LoVo (cell line): ENCODE measurements around the gene TM7SF3.

Experiments
- DNase-seq: peaks from one replicate; pipeline ENCODE4 v3.0.0-alpha.2; 2016; ENCODE audit warnings: low spot score

TM7SF3 gene

DNA sequence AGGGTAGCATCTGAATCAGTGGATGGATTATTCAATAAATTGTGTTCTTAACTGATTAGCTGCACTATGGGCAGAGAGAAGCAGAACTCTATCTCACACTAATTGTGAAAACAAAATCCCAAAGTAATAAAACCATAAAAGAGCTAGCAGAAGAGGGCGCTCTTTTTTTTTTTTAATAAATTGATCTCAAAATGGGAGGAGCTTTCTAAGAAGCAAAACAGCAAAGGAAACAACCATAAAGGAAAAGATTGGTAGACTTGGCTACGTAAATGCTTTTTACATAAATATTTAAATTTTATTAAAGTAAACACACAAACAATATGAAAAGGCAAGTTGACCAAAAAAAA lies 1.5 kb upstream of the TM7SF3 start:
- peak; percentile 71 for DNase-seq

DNA sequence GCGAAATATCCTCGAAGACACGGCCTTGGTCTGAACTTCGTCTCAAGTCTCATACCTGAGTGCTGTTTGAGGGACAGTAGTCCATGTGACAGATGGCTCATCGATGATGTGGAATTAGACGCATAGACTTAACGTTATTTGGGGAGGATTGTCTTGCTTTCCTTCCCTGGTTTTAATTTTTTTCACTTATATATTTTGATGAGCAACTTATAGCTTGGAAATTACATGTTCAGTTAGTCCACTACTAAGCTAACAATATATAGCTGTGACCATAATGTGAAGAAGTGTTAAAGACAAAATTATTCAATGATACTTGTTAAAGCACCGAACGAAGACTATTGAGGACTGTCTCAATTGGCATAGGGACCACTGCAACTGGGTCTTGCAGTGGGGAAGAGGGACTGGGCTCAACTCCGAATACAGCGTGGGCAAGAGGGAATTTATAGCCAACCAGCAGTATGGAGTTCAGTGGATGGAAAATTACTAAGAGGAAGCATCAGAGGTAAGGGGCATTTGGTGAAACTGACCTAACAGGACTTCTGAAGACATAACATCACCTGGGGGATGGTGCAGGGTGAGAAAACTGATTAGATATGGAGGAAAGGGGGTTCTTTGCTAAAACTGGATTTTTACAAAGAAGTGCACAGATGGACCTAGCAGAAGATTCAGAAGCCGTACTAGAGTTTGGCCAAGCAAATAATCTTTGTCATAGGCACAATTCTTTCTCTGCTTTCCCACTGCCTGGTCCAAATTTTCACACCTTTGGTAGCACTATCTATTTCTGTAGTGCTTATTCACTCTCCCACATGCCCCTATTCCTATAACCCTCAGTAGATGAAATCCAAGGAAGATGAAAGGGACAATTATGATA lies 910 bp upstream of the TM7SF3 start:
- DNase-seq: no peak

- peak; percentile 41 for DNase-seq
These were observed 536 bp downstream of the TM7SF3 start for GRCh38 chr12:27013611-27014084.

DNA sequence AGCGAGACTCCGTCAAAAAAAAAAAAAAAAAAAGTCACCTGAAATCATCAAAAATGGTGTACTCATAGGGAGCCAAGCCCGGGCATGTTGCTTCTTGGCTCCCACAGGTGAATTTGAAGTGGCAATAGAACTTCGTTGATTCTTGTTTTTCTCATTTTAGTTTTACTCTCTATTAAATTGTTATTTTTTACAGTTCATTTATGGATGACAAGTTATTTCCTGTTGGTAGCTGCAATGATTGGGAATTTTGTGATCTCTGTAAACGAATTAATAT lies 1.3 kb downstream of the TM7SF3 start:
- no peak for DNase-seq

- no peak for DNase-seq
These were observed 1.8 kb downstream of the TM7SF3 start for GRCh38 chr12:27012239-27012981.

- DNase-seq: no peak
These were observed 4.3 kb downstream of the TM7SF3 start for GRCh38 chr12:27009881-27010301.

DNA sequence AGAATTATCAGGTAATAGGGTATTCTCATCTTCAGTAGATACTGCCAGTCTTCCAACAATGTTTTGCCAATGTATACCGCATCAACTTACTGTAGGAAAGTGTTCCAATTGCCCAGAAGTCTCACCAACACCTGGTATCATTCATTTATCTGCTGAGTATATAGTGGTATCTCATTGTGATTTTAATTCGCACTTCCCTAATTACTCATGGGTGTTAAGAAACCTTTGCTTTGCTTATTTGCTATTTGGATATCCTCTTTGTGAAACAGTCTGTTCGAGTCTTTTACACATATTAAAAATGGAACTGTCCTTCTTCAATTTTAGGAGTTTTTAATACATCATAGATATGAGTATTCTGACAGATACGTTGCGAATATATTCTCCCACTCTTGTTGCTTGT lies 6.1 kb downstream of the TM7SF3 start:
- DNase-seq: no peak

DNA sequence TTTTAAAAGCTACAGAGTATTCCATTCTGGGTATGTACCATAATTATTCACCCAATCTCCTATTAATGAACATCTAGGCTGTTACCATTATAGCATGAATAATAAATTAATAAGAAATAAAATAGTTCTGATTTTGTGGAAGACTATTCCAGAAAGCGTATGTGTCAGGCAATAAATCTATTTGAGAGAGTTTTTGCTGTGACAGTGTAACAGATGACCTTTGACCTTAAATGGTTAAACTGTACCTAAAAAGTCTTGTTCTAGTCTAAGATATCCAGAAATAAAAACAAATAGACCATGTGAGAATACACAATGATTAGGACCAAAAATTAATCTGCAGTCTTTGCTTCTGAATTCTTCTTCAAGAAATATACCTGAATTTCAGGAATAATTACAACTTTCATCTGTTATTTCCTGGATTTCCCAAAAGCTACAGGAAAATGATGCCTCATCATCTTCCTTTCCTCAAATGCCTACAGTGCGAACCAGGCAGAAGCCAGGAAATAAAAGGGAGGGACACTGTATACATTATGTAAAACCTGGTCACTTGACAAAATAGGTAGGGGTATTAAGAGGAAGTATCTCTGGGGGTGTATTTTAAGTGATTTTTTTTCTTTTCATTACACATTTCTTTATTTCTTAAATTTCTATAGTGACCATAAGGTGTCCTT lies 7.3 kb downstream of the TM7SF3 start:
- DNase-seq: no peak

- no peak for DNase-seq
These were observed 8.7 kb downstream of the TM7SF3 start for GRCh38 chr12:27005495-27005894.

DNA sequence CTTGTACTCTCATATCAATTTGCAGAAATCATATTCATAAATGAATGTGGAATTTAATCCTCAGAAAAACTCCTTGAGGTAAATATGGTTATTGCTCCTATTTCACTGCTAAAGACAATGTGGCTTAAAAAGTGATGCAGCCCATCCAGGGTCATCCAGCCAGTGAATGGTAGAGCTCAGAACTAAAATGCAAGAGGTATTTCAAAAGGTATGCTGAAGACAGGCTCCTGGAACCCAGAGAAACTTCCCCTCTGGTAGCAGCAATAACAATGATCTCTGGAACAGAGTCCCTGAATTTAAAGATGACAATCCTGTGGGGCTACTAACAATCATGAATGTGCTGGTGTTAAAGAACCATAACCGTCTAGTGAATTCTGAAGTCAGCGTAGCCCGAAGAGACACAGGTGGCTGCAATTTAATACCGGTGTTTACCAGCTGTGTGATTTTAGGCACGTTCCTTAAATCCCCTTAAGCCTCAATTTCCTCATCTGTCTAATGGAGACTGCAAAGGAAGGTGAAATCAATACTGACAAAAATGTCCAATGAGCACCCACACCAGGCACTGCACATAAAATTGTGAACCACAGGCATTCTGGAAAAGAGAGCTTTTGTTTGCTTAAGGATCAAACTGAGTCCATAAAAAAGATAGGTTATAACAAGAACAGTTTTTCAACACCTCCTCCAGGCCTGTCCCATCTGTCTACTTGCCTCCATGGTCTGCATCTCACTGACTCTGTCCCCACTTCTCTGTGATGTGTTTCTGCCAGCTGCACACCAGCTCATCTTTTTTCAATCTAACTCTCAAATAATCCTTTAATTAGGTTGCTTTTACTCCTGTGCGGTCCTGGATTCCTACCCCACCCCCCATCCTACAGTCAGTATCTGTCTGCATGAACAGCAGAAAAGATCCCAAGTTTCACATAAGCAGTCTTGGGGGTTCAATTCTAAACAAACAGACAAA lies 10.5 kb downstream of the TM7SF3 start:
- peak; percentile 68 for DNase-seq

DNA sequence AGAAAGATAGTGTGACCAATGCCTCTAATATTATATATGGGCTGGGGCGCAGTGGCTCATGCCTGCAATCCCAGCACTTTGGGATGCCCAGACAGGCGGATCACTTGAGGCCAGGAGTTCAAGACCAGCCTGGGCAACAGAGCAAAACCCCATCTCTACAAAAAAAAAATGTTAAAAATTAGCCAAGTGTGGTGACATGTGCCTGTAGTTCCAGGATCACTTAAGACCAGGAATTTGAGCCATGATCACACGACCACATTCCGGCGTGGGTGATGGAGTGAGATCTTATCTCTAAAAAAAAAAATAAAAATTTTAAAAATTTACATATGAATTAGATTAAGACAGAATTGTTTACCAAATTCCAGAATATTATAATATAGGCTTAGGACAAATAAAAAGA lies 12.0 kb downstream of the TM7SF3 start:
- no peak for DNase-seq

DNA sequence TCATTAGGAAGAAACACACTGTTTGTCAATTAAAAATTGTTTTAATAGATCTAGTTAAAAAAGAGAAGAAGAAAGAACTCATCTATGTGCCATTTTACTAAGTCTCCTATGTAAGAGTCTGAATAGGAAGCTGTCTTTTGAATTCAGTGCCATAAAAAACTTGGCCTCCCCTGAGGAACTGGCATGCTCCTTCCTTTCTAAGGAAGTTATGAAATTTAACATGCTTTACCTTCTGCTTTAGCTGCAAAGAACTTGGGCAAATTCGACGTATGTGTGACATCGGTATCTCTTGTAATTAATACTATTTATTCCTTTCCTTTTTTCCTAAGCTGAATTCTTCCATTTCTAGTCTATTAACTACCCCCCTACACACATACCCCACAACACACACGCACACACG lies 12.5 kb downstream of the TM7SF3 start:
- no peak for DNase-seq

GRCh38 chr12:27000961-27001360 lies 13.2 kb downstream of the TM7SF3 start:
- no peak for DNase-seq

GRCh38 chr12:26997003-26997402 lies 17.2 kb downstream of the TM7SF3 start:
- no peak for DNase-seq

GRCh38 chr12:26995706-26996105 lies 18.5 kb downstream of the TM7SF3 start:
- DNase-seq: no peak

DNA sequence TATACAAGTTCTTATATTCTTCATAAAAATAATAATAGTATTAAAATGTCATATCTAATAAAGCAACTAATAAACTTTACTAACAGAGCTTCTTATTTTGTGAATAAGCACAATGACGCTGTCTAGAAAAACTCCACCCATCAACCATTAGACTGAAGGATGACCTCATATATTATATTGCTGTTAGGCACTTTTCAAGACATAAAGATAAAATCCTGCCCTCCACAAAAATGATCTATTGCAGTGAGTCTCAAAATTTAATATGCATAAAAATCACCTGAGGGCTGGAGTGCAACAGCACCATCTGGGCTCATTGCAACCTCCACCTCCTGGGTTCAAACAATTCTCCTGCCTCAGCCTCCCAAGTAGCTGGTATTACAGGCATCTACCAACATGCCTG lies 20.1 kb downstream of the TM7SF3 start:
- DNase-seq: no peak

GRCh38 chr12:26991826-26992225 lies 22.4 kb downstream of the TM7SF3 start:
- DNase-seq: no peak

GRCh38 chr12:26989873-26990272 lies 24.3 kb downstream of the TM7SF3 start:
- no peak for DNase-seq

DNA sequence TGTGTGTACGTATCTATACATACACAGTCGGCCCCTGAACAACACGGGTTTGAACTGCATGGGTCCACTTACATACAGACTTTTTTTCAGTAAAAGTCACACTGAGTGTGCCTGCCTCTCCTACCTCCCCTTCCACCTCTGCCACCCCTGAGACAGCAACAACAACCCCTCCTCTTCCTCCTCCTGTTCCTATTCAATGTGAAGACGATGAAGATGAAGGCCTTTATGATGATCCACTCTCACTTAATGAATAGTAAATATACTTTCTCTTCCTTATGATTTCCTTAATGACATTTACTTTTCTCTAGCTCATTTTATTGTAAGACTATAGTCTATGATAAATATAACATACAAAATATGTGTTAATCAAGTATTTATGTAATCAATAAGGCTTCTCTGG lies 25.5 kb downstream of the TM7SF3 start:
- no peak for DNase-seq

DNA sequence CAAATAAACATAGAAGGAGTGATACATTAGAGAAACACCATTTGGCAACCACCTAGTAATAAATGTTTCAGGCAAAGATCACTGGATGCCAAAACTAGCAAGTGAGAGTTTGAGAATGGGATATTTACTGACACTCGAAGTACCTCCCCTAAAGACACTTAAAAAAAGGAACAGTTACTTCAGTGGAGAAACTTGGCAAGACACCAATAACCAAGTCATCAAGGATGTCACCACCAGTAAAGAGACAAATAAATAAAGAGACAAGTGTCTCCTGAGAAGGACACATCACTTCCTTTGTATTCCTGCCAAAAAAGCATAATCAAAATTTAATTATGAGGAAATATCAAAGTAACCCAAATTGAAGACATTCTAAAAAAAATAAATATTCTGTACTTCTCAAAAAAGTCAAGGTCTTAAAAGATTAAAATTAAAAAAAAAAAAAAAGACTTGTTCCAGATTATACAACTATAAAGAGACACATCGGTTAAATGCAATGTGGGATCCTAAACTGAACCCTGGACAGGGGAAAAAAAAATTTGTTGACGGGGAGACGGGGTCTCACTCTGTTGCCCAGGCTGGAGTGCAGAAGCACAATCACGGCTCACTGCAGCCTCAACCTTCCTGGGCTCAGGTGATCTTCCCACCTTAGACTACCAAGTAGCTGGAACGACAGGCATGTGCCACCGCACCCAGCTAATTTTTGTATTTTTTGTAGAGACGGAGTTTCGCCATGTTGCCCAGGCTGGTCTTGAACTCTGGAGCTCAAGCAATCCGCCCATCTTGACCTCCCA lies 26.4 kb downstream of the TM7SF3 start:
- no peak for DNase-seq

GRCh38 chr12:26982866-26983265 lies 31.3 kb downstream of the TM7SF3 start:
- no peak for DNase-seq
